IMR-90 (cell line): ENCODE results near the gene ADAM15. TPM values are rescaled to one million over a fixed set of nuclear protein-coding genes. Genes with fewer than 3 reads are reported as not detected.

Experiments used
- ATAC-seq: fragments of 200-7000 bp; cut with Tn5 transposase; 2 replicates; pipeline ENCODE4 v1.9.1; 2020; ENCODE audit warnings: low read depth, mild to moderate bottlenecking, moderate library complexity
- BruUV-seq: library from RNA; stranded (reverse); fragments of 400-500 nt; replicated peaks from 2 replicates; lab custom pipeline; 2021; lab: Mats Ljungman, UMichigan
- CTCF ChIA-PET: fragments of 300-600 bp; formaldehyde crosslinking; extraction: SDS; loops from one replicate; lab custom pipeline; 2021; ENCODE audit warnings: antibody characterized with exemption; lab: Yijun Ruan, JAX
- POLR2A ChIA-PET: fragments of 300-600 bp; sonication (Branson Sonifier 250); formaldehyde crosslinking; loops from one replicate; lab custom pipeline; 2022; ENCODE audit warnings: antibody characterized with exemption; ENCODE audit not compliant: unreplicated experiment; lab: Charles Lee
- DNase-seq: peaks from one replicate; pipeline ENCODE4 v3.0.0; 2013
- H2AFZ ChIP-seq: replicated peaks from 2 replicates; pipeline ENCODE3; 2013; ENCODE audit warnings: low read length, mild to moderate bottlenecking; ENCODE audit not compliant: poor library complexity
- H2AK5ac ChIP-seq: 2 replicates; pipeline ENCODE4 v1.6.1; 2013; ENCODE audit warnings: low read depth, low read length, inconsistent platforms
- H2AK9ac ChIP-seq: replicated peaks from 2 replicates; pipeline ENCODE3; 2013; ENCODE audit warnings: mild to moderate bottlenecking, low read depth, low read length, moderate library complexity; ENCODE audit not compliant: poor library complexity
- H2BK120ac ChIP-seq: 2 replicates; pipeline ENCODE4 v1.6.1; 2013; ENCODE audit warnings: low read depth, low read length, inconsistent platforms
- H2BK15ac ChIP-seq: 3 replicates; pipeline ENCODE4 v1.6.1; 2013; ENCODE audit warnings: low read depth, low read length, inconsistent platforms
- H2BK20ac ChIP-seq: 2 replicates; pipeline ENCODE4 v1.6.1; 2013; ENCODE audit warnings: low read depth, mild to moderate bottlenecking, inconsistent platforms, low read length, moderate library complexity
- H2BK5ac ChIP-seq: 2 replicates; pipeline ENCODE4 v1.6.1; 2013; ENCODE audit warnings: mild to moderate bottlenecking, low read depth, low read length, inconsistent platforms; ENCODE audit not compliant: poor library complexity, severe bottlenecking
- H3K14ac ChIP-seq: replicated peaks from 2 replicates; pipeline ENCODE4 v1.6.1; 2013; ENCODE audit warnings: low read depth, low read length, inconsistent platforms
- H3K18ac ChIP-seq: 2 replicates; pipeline ENCODE4 v1.6.1; 2013; ENCODE audit warnings: low read depth, low read length, control low read depth
- H3K23ac ChIP-seq: 2 replicates; pipeline ENCODE4 v1.6.1; 2013; ENCODE audit warnings: low read depth, low read length, inconsistent platforms
- H3K27ac ChIP-seq: 2 replicates; pipeline ENCODE4 v1.5.1; 2013; ENCODE audit warnings: mild to moderate bottlenecking, control low read depth, low read length; ENCODE audit not compliant: insufficient read depth
- H3K27me3 ChIP-seq: 2 replicates; pipeline ENCODE4 v1.6.1; 2013; ENCODE audit warnings: low read length; ENCODE audit not compliant: control insufficient read depth, insufficient read depth
- H3K36me3 ChIP-seq: 2 replicates; pipeline ENCODE4 v1.6.1; 2013; ENCODE audit warnings: low read length, mixed read lengths; ENCODE audit not compliant: control insufficient read depth, insufficient read depth
- H3K4ac ChIP-seq: 2 replicates; pipeline ENCODE4 v1.6.1; 2013; ENCODE audit warnings: low read depth, low read length, inconsistent platforms
- H3K4me1 ChIP-seq: 2 replicates; pipeline ENCODE4 v1.6.1; 2013; ENCODE audit warnings: low read length, mixed read lengths; ENCODE audit not compliant: control insufficient read depth, insufficient read depth
- H3K4me2 ChIP-seq: 2 replicates; pipeline ENCODE4 v1.6.1; 2013; ENCODE audit warnings: low read depth, mild to moderate bottlenecking, control low read depth, low read length, moderate library complexity
- H3K4me3 ChIP-seq: 2 replicates; pipeline ENCODE4 v1.5.1; 2013; ENCODE audit warnings: low read depth, mild to moderate bottlenecking, control low read depth, low read length, moderate library complexity; ENCODE audit not compliant: insufficient read depth
- H3K56ac ChIP-seq: 2 replicates; pipeline ENCODE4 v1.6.1; 2013; ENCODE audit warnings: low read length, inconsistent platforms; ENCODE audit not compliant: insufficient read depth; ENCODE audit errors: extremely low read depth
- H3K79me1 ChIP-seq, 2 experiments: 2 replicates each; pipeline ENCODE4 v1.6.1; 2013; ENCODE audit warnings: low read length in 2 of 2, inconsistent platforms in 1 of 2, low read depth in 1 of 2
- H3K9ac ChIP-seq: 2 replicates; pipeline ENCODE4 v1.6.1; 2013; ENCODE audit warnings: low read depth, low read length, control low read depth
- H3K9me1 ChIP-seq: 2 replicates; pipeline ENCODE4 v1.6.1; 2013; ENCODE audit warnings: low read length, inconsistent platforms; ENCODE audit not compliant: insufficient read depth
- H3K9me3 ChIP-seq: 2 replicates; pipeline ENCODE4 v1.6.1; 2013; ENCODE audit warnings: low read length; ENCODE audit not compliant: control insufficient read depth, insufficient read depth
- H4K20me1 ChIP-seq: 2 replicates; pipeline ENCODE4 v1.6.1; 2013; ENCODE audit warnings: low read length, inconsistent platforms; ENCODE audit not compliant: insufficient read depth
- H4K5ac ChIP-seq: 2 replicates; pipeline ENCODE4 v1.6.1; 2013; ENCODE audit warnings: mild to moderate bottlenecking, low read depth, low read length, control low read depth
- H4K8ac ChIP-seq, 2 experiments: 2 replicates each; pipeline ENCODE4 v1.6.1; 2013; ENCODE audit warnings: low read depth in 2 of 2, low read length in 2 of 2, control low read depth in 1 of 2, inconsistent platforms in 1 of 2
- H4K91ac ChIP-seq: 2 replicates; pipeline ENCODE4 v1.6.1; 2013; ENCODE audit warnings: low read depth, low read length, inconsistent platforms; ENCODE audit not compliant: insufficient read depth
- BHLHE40 ChIP-seq: fragments of 150-350 bp; IDR thresholded peaks from 2 replicates; pipeline ENCODE4 v1.6.1; 2016; ENCODE audit warnings: mild to moderate bottlenecking, low read depth, low read length
- CHD1 ChIP-seq: IDR thresholded peaks from 2 replicates; pipeline ENCODE4 v1.6.1; 2012; ENCODE audit warnings: low read depth, low read length, improper control_type of control experiment
- MAFK ChIP-seq: IDR thresholded peaks from 2 replicates; pipeline ENCODE4 v1.6.1; 2012; ENCODE audit warnings: low read depth, low read length, improper control_type of control experiment
- MAZ ChIP-seq: IDR thresholded peaks from 2 replicates; pipeline ENCODE4 v1.6.1; 2012; ENCODE audit warnings: low read depth, mild to moderate bottlenecking, low read length, improper control_type of control experiment, moderate library complexity, borderline replicate concordance
- MXI1 ChIP-seq: IDR thresholded peaks from 2 replicates; pipeline ENCODE4 v1.6.1; 2012; ENCODE audit warnings: low read depth, mild to moderate bottlenecking, low read length, moderate library complexity, borderline replicate concordance
- RAD21 ChIP-seq: IDR thresholded peaks from 2 replicates; pipeline ENCODE4 v1.6.1; 2012; ENCODE audit warnings: low read length, improper control_type of control experiment
- RCOR1 ChIP-seq: IDR thresholded peaks from 2 replicates; pipeline ENCODE4 v1.6.1; 2012; ENCODE audit warnings: mild to moderate bottlenecking, low read length, improper control_type of control experiment; ENCODE audit not compliant: insufficient replicate concordance
- RFX5 ChIP-seq: IDR thresholded peaks from 2 replicates; pipeline ENCODE4 v1.8.0; 2012; ENCODE audit warnings: low read depth, mild to moderate bottlenecking, low read length, moderate library complexity
- SMC3 ChIP-seq: fragments of 150-350 bp; IDR thresholded peaks from 2 replicates; pipeline ENCODE4 v1.6.1; 2016; ENCODE audit warnings: low read depth, mild to moderate bottlenecking, antibody characterized with exemption, low read length, moderate library complexity
- WGBS, 2 experiments: methylation state at CpG; one replicate each; pipeline versions ENCODE4 v1.1.5 to v1.1.7; 2013; ENCODE audit warnings: missing lambda C conversion rate in 2 of 2; ENCODE audit not compliant: insufficient read length in 1 of 2; ENCODE audit errors: extremely low coverage in 2 of 2; 5-methylcytosine and 5-hydroxymethylcytosine counted together
- dilution Hi-C: fragments of 300-500 bp; cut with HindIII; formaldehyde crosslinking; loops from one replicate; pipeline ENCODE4 v1.14.3; 2018; ENCODE audit warnings: low sequenced_read_pairs; ENCODE audit not compliant: unreplicated experiment
- in situ Hi-C: fragments of 300-500 bp; cut with MboI; formaldehyde crosslinking; loops from 3 replicates; pipeline ENCODE4 v1.14.3; 2019; ENCODE audit warnings: low sequenced_read_pairs, inconsistent platforms, mixed read lengths
- intact Hi-C: fragments of 100-400 bp; cut with micrococcal nuclease; formaldehyde crosslinking; loops from 2 replicates; pipeline ENCODE4 v1.10.0; 2022
- polyA plus RNA-seq, 3 experiments: library from polyadenylated mRNA; depleted of rRNA; stranded (reverse); fragments of >200 nt; gene quantifications; 2 replicates each; pipeline ENCODE4 v1.2.3, GENCODE V29; 2012; ENCODE audit warnings: low replicate concordance in 1 of 3
- total RNA-seq: library from RNA; depleted of rRNA; stranded (reverse); fragments of >200 nt; gene quantifications from 2 replicates; pipeline ENCODE4 v1.2.3, GENCODE V29; 2012
- TF ChIP-seq, protein P1 (sequence below): conservative IDR thresholded peaks from 2 replicates; pipeline ENCODE4 v1.5.1; 2012; ENCODE audit warnings: mild to moderate bottlenecking, low read depth, low read length, improper control_type of control experiment
- TF ChIP-seq, protein P2 (sequence below): fragments of 150-350 bp; IDR thresholded peaks from 2 replicates; pipeline ENCODE4 v1.6.1; 2016; ENCODE audit warnings: low read depth, mild to moderate bottlenecking, low read length, moderate library complexity, borderline replicate concordance

Gene ADAM15
- total and polyA plus RNA-seq, 2 of the 4 experiments (the other 2 are of a cell fraction) = 25.6 to 52.4 TPM

DNA sequence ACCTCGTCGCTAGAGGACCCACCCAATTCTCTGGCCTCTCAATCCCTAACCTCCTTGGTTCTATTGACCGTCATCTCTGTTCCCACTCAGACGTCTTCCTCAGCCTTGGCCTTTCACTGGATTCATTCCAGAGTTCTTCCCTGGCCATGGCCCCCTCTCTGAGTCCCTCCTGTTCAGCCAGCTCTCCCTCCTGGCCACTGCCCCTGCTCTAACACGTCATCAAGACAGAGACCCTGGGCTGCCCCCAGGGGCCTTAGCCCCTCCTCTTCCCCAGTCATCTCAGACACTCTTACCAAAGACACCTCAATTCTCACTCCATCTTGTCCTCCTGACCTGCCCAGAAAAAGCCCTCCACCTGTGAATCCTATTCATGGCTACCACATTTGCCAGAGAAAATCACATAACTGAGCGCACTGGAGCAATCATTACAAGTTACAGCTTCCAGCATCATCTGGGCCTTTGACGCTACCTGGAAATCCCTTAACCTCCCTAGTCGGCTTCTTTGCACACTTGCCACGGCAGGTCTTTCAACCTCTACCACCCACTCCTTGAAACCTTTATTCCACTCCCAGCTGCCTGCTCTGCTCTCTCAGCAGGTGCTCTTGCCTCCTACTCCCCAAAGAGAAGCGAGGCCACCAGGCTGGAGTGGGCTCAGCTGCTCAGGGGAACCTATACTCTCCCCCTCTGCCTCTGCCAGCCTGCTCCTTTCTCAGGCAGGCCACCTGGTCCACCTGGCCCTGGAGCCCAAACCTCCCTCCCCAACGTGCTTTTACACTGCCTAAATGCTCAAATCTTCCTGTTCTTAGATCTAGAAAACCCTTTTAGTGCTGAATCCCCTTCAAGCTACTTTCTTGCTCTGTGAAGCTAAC, 31.5 kb upstream of the ADAM15 start (continued):
- TF ChIP-seq CHD1 (no peak), MXI1 (no peak)

DNA sequence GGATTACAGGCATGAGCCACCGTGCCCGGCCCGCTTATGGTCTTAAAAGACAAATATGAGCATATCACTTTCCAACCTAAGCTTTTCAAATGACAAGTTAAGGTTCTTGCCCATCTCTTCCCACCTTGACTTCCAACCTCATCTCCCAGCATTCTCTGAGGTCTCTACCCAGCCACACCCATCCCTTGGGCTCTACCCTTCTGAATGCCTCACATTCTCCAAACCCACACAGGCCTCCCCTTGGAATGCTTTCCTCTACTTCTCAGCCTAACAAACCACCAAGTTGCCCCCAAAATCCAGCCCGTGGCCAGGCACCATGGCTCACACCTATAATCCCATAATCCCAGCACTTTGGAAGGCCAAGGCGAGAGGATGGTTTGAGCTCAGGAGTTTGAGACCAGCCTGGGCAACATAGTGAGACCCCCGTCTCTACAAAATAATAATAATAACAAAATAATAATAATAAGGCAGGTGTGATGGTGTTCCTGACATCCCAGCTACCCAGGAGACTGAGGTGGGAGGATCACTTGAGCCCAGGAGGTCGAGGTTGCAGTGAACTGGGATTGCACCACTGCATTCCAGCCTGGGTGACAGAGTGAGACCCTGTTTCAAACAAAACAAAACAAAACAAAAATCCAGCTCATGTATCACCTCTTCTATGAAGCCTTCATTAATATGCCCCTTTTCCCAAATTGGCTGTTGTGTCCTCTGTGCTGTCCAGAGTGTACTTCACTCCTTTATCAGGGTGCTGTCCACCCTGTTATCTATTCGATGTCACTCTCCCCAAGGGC, 28.8 kb upstream of the ADAM15 start:
- Histone ChIP-seq H3K4me3 (no peak overlapping the region), H3K36me3 (no peaks in the 10 kb centered on the region), H2BK120ac (no peak overlapping the region), H2AK5ac (no peak overlapping the region; the same call in 1 of the 2 replicates), H3K9me3 (no peaks in the 10 kb centered on the region), H4K5ac (no peak overlapping the region), H3K18ac (no peak overlapping the region), H4K20me1 (no peaks in the 10 kb centered on the region), H2AK9ac (no peak overlapping the region), H2BK20ac (no peak overlapping the region), H2BK5ac (no peak overlapping the region), H3K23ac (no peak overlapping the region), H2AFZ (no peak overlapping the region), H3K14ac (no peak overlapping the region), H3K27ac (no peak overlapping the region), H3K27me3 (peaks cover 2% of the 10 kb centered on the region; the same call in 1 of the 2 replicates), H3K56ac (no peak overlapping the region), H3K9ac (no peak overlapping the region), H2BK15ac (no peak overlapping the region), H3K79me1 (no peaks in the 10 kb centered on the region; a peak in 1 of 4 replicates), H4K91ac (no peak overlapping the region), H3K9me1 (peaks cover 6% of the 10 kb centered on the region), H3K4me1 (peaks cover 6% of the 10 kb centered on the region; the same call in 1 of the 2 replicates), H3K4me2 (no peak overlapping the region), H3K4ac (no peak overlapping the region), H4K8ac (no peak overlapping the region)
- in situ Hi-C loops (no loop called here), dilution Hi-C loops (no loop called here), intact Hi-C loops (no loop called here)
- no peak for DNase-seq
- BruUV-seq = no TSS peak
- ChIA-PET CTCF (no interaction called here), POLR2A (no interaction called here)
- WGBS, 2 experiments = 84% methylated on average over 4 of the region's 8 CpGs; no CpG with 5 or more reads in 1 of the 2 experiments
- ATAC-seq = no peak
- no peak for TF ChIP-seq CHD1
- no peak for TF ChIP-seq RAD21
- no peak for TF ChIP-seq MXI1
- TF ChIP-seq RFX5 = no peak
- TF ChIP-seq, protein P1, sequence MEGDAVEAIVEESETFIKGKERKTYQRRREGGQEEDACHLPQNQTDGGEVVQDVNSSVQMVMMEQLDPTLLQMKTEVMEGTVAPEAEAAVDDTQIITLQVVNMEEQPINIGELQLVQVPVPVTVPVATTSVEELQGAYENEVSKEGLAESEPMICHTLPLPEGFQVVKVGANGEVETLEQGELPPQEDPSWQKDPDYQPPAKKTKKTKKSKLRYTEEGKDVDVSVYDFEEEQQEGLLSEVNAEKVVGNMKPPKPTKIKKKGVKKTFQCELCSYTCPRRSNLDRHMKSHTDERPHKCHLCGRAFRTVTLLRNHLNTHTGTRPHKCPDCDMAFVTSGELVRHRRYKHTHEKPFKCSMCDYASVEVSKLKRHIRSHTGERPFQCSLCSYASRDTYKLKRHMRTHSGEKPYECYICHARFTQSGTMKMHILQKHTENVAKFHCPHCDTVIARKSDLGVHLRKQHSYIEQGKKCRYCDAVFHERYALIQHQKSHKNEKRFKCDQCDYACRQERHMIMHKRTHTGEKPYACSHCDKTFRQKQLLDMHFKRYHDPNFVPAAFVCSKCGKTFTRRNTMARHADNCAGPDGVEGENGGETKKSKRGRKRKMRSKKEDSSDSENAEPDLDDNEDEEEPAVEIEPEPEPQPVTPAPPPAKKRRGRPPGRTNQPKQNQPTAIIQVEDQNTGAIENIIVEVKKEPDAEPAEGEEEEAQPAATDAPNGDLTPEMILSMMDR = no peak
- no peak for TF ChIP-seq RCOR1
- TF ChIP-seq MAZ = no peak
- TF ChIP-seq, protein P2, sequence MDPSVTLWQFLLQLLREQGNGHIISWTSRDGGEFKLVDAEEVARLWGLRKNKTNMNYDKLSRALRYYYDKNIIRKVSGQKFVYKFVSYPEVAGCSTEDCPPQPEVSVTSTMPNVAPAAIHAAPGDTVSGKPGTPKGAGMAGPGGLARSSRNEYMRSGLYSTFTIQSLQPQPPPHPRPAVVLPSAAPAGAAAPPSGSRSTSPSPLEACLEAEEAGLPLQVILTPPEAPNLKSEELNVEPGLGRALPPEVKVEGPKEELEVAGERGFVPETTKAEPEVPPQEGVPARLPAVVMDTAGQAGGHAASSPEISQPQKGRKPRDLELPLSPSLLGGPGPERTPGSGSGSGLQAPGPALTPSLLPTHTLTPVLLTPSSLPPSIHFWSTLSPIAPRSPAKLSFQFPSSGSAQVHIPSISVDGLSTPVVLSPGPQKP = no peak
- TF ChIP-seq SMC3 = no peak
- TF ChIP-seq BHLHE40 = no peak
- TF ChIP-seq MAFK = no peak
